ENCODE results near the gene PPFIBP2. TPM values are rescaled to one million over a fixed set of nuclear protein-coding genes. Genes with fewer than 3 reads are reported as not detected.

The PPFIBP2 gene
- total RNA-seq, 1 experiment from 2014 or later = 13.9 TPM

- Histone ChIP-seq H3K36me3 (ENCODE audit: low read depth) (no peaks in the 10 kb centered on the region), H4K20me1 (ENCODE audit: insufficient read depth) (no peaks in the 10 kb centered on the region), H3K4me1 (replicated peaks; ENCODE audit: insufficient read depth) (no peaks in the 10 kb centered on the region), H3K9me3 (ENCODE audit: insufficient read depth, low read depth) (no peaks in the 10 kb centered on the region), H3K79me2 (ENCODE audit: low read depth) (no peaks in the 10 kb centered on the region), H2AFZ (no peak overlapping the region), H3F3A (ENCODE audit: insufficient read depth, low read depth) (no peaks in the 10 kb centered on the region), H3K27ac (no peak overlapping the region), H3K9me2 (ENCODE audit: insufficient read depth) (no peaks in the 10 kb centered on the region), H3K27me3 (ENCODE audit: insufficient read depth, low read depth) (no peaks in the 10 kb centered on the region), H3K4me3 (no peak overlapping the region), H3K4me2 (no peak overlapping the region)
- TF ChIP-seq CTCF (conservative IDR thresholded peaks at IDR 0.05) (no peak), EZH2 (IDR thresholded peaks at IDR 0.05; ENCODE audit: low read depth) (no peak)
- BruUV-seq (replicated peaks) = no TSS peak
- POLR2A ChIA-PET (ENCODE audit: unreplicated experiment) = no interaction called here
- CTCF ChIA-PET = no interaction called here
- intact Hi-C loops (cut with micrococcal nuclease; ENCODE audit: unreplicated experiment) = no loop called here
- DNase-seq = no peak
These were observed 8.3 kb downstream of the PPFIBP2 start for GRCh38 chr11:7522121-7522520.

GRCh38 chr11:7522546-7522945, 8.7 kb downstream of the PPFIBP2 start:
- Histone ChIP-seq H3K27ac (no peak overlapping the region), H4K20me1 (ENCODE audit: insufficient read depth) (no peaks in the 10 kb centered on the region), H3K79me2 (ENCODE audit: low read depth) (no peaks in the 10 kb centered on the region), H3K4me2 (no peak overlapping the region), H3F3A (ENCODE audit: insufficient read depth, low read depth) (no peaks in the 10 kb centered on the region), H3K36me3 (ENCODE audit: low read depth) (no peaks in the 10 kb centered on the region), H3K4me3 (no peak overlapping the region), H3K4me1 (replicated peaks; ENCODE audit: insufficient read depth) (no peaks in the 10 kb centered on the region), H2AFZ (no peak overlapping the region), H3K9me3 (ENCODE audit: insufficient read depth, low read depth) (no peaks in the 10 kb centered on the region), H3K9me2 (ENCODE audit: insufficient read depth) (no peaks in the 10 kb centered on the region), H3K27me3 (ENCODE audit: insufficient read depth, low read depth) (no peaks in the 10 kb centered on the region)
- TF ChIP-seq EZH2 (IDR thresholded peaks at IDR 0.05; ENCODE audit: low read depth) = no peak
- TF ChIP-seq CTCF (conservative IDR thresholded peaks at IDR 0.05) = no peak
- CTCF ChIA-PET = no interaction called here
- DNase-seq = no peak
- no TSS peak for BruUV-seq (replicated peaks)
- POLR2A ChIA-PET (ENCODE audit: unreplicated experiment) = no interaction called here
- intact Hi-C loops (cut with micrococcal nuclease; ENCODE audit: unreplicated experiment) = no loop called here

- POLR2A ChIA-PET (ENCODE audit: unreplicated experiment) = no interaction called here
- H3K27ac ChIP-seq = no peak overlapping the region
These were observed 9.8 kb downstream of the PPFIBP2 start for GRCh38 chr11:7523416-7524210.

More at GRCh38 chr11:7523416-7524210, 9.8 kb downstream of the PPFIBP2 start:
- Histone ChIP-seq H3F3A (ENCODE audit: insufficient read depth, low read depth) (no peaks in the 10 kb centered on the region), H3K4me3 (no peak overlapping the region), H3K4me2 (no peak overlapping the region), H4K20me1 (ENCODE audit: insufficient read depth) (no peaks in the 10 kb centered on the region), H3K27me3 (ENCODE audit: insufficient read depth, low read depth) (no peaks in the 10 kb centered on the region), H2AFZ (no peak overlapping the region), H3K4me1 (replicated peaks; ENCODE audit: insufficient read depth) (no peaks in the 10 kb centered on the region), H3K9me2 (ENCODE audit: insufficient read depth) (no peaks in the 10 kb centered on the region), H3K79me2 (ENCODE audit: low read depth) (no peaks in the 10 kb centered on the region), H3K36me3 (ENCODE audit: low read depth) (no peaks in the 10 kb centered on the region), H3K9me3 (ENCODE audit: insufficient read depth, low read depth) (no peaks in the 10 kb centered on the region)
- intact Hi-C loops (cut with micrococcal nuclease; ENCODE audit: unreplicated experiment) = no loop called here
- CTCF ChIA-PET = no interaction called here
- TF ChIP-seq EZH2 (IDR thresholded peaks at IDR 0.05; ENCODE audit: low read depth) (no peak), CTCF (conservative IDR thresholded peaks at IDR 0.05) (no peak)
- no TSS peak for BruUV-seq (replicated peaks)
- no peak for DNase-seq
